ENCODE measurements around the gene SPHK1.

DNA sequence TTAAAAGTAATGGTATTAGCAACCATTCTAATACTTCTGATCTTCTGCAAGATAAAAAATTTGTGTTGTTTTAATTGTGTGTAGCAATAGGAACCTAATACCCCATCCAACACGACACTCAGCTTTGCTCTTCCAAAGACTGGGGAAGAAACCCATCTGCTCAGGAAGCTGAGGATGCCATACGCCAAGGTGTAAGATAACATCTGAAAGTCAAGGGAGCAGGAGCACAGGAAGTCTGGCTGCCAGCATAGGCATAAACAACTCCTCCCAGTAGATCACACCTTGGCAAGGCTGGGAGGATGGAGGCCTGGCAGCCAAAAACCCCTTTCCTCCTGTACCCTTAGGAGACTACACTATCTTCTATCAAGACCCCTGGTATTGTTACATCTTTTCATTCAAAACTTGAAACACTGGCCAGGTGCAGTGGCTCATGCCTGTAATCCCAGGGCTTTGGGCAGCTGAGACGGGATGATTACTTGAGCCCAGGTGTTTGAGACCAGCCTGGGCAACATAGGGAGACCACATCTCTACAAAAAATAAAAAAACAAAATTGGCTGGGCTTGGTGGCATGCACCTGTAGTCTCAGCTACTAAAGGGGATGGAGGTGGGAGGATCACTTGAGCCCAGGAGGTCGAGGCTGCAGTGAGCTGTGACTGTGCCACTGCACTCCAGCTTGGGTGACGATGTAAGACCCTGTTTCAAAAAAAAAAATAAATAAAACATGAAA lies 5.7 kb upstream of the SPHK1 start:
- TF ChIP-seq, protein P1, sequence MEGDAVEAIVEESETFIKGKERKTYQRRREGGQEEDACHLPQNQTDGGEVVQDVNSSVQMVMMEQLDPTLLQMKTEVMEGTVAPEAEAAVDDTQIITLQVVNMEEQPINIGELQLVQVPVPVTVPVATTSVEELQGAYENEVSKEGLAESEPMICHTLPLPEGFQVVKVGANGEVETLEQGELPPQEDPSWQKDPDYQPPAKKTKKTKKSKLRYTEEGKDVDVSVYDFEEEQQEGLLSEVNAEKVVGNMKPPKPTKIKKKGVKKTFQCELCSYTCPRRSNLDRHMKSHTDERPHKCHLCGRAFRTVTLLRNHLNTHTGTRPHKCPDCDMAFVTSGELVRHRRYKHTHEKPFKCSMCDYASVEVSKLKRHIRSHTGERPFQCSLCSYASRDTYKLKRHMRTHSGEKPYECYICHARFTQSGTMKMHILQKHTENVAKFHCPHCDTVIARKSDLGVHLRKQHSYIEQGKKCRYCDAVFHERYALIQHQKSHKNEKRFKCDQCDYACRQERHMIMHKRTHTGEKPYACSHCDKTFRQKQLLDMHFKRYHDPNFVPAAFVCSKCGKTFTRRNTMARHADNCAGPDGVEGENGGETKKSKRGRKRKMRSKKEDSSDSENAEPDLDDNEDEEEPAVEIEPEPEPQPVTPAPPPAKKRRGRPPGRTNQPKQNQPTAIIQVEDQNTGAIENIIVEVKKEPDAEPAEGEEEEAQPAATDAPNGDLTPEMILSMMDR (conservative IDR thresholded peaks at IDR 0.05; ENCODE audit: low read length), result no peak
- TF ChIP-seq EZH2phosphoT487 (IDR thresholded peaks at IDR 0.05; ENCODE audit: borderline replicate concordance, low read depth, low read length), result no peak
